CD4-positive, alpha-beta T cell treated with Interleukin-4 for 4 hours (primary cell): ENCODE results near the gene WNT9A.
A peak's percentile ranks its signal among the peaks of the same experiment; 100 is the strongest.

Experiments used
- DNase-seq: peaks from one replicate; pipeline ENCODE4 v3.0.0-alpha.2; 2020

Gene WNT9A

GRCh38 chr1:227953022-227953412, 5.3 kb upstream of the WNT9A start:
- DNase-seq: no peak

GRCh38 chr1:227952374-227953021, 4.8 kb upstream of the WNT9A start:
- no peak for DNase-seq

- no peak for DNase-seq
These were observed 4.1 kb upstream of the WNT9A start for GRCh38 chr1:227951624-227952373.

GRCh38 chr1:227950735-227951346, 3.1 kb upstream of the WNT9A start:
- DNase-seq: no peak

- no peak for DNase-seq
These were observed 2.4 kb upstream of the WNT9A start for GRCh38 chr1:227949954-227950734.

DNA sequence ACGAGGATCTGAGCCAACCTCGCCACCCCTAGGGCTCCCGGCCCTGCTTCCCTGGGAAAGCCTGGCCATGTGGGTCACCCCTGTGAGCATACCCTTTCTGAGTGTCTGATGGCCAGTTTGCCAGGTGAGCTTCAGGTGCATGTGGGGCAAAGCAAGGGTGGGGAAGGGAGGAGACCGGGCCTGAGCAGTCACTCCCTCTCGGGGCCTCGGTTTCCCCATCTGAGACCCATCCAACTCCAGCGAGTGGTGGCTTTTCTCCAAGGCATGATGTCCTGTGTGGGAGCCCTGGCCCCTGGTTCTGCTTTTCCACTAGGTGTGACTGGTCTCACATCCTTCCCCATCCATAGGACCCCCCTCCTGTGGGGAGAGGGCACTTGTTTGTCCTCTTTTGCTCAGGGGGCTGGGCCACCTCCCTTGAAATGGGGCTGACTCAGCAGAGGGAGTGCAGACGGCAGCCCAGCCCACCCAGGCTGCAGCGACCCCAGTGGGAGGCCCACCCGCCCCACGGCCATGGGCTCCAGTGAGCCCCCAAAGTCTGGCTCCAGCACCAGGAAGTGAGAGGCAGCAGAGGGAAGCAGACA, 1.7 kb upstream of the WNT9A start:
- no peak for DNase-seq

DNA sequence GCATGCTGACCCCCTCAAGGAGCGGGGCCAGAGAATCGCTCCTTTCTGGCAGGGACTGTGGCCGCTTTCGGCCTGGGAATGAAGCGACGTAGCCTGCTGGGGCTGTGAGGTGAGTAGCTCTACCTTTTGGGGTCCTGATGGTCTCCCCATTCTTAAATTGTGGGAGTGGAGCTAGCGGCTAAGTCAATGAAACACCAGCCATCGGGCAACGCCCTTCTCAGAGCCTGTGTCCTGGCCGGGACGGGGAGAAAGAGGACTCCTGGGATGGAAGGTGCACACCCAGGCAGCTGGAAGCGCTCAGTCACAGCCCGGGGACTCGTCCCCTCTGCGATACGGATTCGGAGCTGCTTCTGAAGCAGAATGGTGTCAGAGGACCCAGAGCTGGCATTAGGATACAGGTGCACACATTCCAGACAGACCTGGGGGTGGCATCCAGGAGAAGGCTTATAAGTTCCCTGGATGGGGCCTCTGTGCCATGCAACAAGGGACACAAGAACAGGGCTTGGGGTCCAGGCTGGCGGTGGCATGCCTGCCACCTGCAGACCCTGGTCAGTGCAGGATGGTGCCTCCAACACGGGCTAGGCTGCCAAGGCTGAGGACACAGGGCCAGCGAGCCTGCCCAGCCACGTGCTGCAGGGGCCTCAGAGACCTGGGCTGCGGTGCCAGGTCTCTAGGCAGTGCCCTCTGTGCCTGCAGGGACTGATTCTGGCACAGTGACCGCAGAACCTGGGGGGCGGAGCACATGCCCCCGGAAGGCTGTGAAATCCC, 945 bp upstream of the WNT9A start:
- DNase-seq: no peak

DNA sequence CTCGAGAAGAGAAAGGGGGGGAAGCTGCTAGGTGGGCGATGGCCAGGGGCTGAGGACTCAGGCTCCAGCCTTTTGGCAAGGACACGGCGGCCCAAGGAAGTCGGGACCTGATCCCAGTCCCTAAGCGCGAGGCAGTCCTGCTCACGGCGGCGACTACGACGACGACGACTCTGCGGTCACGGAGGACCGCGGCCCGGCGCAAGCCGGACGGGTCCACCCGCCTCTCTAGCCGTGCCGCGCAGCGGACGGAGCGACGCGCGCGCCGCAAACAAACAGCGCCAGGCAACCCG, 401 bp downstream of the WNT9A start:
- no peak for DNase-seq

- DNase-seq: peak; percentile 40
These were observed 927 bp downstream of the WNT9A start for GRCh38 chr1:227946624-227947385.

GRCh38 chr1:227945891-227946623, 1.7 kb downstream of the WNT9A start:
- no peak for DNase-seq

DNA sequence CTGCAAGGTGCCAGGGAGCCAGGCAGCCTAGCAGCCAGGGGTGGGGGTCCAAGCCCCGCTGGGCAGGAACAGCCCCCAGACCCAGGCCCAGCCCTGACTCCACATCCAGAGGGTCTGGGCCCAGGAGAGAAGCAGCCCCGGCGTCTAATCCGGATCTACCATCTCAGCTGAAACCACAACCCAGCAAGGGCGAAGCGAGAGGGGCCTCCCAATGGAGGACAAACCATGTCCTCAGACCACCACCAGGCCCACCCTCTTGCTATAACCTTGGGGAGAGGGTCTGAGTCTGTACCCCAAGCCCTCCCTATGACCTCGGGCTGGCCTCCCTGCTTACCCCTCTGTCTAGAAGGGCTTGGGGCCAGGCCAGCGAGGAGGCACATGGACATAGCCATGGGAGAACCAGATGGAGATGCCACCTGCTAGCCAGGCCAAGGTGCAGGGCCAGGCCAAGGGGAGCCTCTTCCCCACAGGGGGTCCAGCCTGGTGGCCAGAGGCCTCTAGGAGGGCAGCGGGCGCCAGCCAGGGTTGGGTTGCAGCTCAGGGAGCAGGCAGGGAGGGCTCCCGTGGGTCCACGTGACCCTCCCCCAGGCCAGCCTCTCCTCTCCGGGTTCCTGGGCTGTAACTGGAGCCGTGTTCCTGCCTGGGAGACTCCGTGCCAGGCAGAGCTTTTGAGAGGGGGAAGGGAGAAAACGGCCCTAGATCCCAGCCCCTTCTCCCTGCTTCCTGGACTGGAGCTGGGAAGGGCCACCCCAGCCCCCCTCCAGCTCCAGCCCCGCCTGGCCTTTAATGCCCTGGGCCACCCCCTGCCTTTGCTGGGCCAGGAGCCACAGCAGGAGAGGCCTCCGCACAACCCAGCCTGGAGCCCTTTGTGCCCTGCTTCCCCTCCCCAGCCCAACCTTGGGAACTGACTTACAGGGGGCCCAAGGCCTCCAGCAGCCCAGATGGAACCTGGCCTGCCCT, 2.5 kb downstream of the WNT9A start:
- no peak for DNase-seq

- DNase-seq: no peak
These were observed 3.4 kb downstream of the WNT9A start for GRCh38 chr1:227944090-227944930.

- no peak for DNase-seq
These were observed 4.2 kb downstream of the WNT9A start for GRCh38 chr1:227943381-227944089.

GRCh38 chr1:227942716-227943261, 4.9 kb downstream of the WNT9A start:
- no peak for DNase-seq

DNA sequence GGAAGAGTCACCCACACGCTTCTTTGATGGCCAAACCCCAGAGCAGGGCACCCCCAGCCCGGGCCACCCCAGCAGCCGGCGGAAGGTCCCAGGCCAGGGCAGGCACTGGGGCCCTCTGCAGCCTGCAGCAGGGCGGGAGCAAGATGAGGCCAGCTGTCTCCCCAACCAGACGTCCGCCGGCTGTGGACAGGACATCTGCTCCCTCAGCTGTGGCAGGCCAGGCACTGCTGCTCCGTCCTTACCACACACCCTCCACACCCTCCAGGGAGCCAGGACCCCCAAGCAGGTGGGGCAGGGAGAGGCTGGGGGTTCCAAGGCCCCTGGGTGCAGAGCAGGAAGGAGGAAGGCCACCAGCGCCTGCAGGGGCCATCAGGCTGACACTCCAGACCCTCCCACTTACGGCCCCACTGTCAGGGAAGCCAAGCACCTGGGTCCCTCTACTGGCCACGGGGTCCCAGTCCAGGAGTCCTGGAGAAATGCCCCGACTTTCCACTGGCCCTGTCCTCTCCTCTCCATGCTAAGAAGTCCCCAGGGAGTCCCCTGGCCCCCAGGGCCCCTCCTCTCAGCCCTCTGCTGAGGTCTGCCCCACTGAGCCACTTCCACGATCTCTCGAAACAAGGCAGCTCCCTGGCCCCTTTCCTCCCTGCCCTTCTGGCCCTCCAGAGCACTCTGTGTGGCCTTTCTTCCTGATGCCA, 5.6 kb downstream of the WNT9A start:
- no peak for DNase-seq

GRCh38 chr1:227941509-227942020, 6.2 kb downstream of the WNT9A start:
- no peak for DNase-seq

GRCh38 chr1:227940791-227941241, 6.9 kb downstream of the WNT9A start:
- no peak for DNase-seq
